WERI-Rb-1 (cell line): ENCODE data around the gene POU1F1.
A peak's percentile ranks its signal among the peaks of the same experiment; 100 is the strongest.

Source experiments
- DNase-seq: peaks from one replicate; pipeline ENCODE4 v3.0.0-alpha.2; 2020
- H3K27ac ChIP-seq: fragments of 250-450 bp; sonication (Bioruptor Pico); 2 replicates; pipeline ENCODE4 v1.5.1; 2020; ENCODE audit warnings: mild to moderate bottlenecking, moderate library complexity
- H3K27me3 ChIP-seq: fragments of 250-450 bp; sonication (Bioruptor Pico); 2 replicates; pipeline ENCODE4 v1.5.1; 2021; ENCODE audit warnings: mild to moderate bottlenecking, low read depth, moderate library complexity; ENCODE audit not compliant: insufficient read depth, severe bottlenecking
- H3K36me3 ChIP-seq: fragments of 250-450 bp; sonication (Bioruptor Pico); 2 replicates; pipeline ENCODE4 v1.5.1; 2020; ENCODE audit warnings: mild to moderate bottlenecking, moderate library complexity
- H3K4me3 ChIP-seq: 2 replicates; pipeline ENCODE4 v1.5.1; 2011; ENCODE audit warnings: low read depth, mild to moderate bottlenecking, control low read depth, low read length
- H3K9me3 ChIP-seq: fragments of 250-450 bp; sonication (Bioruptor Pico); 2 replicates; pipeline ENCODE4 v1.5.1; 2021; ENCODE audit warnings: mild to moderate bottlenecking, moderate library complexity; ENCODE audit not compliant: severe bottlenecking
- TF ChIP-seq, protein P1 (sequence below): IDR thresholded peaks from 2 replicates; pipeline ENCODE4 v1.5.1; 2011; ENCODE audit warnings: low read depth, mild to moderate bottlenecking, control low read depth, inconsistent platforms, low read length

Gene POU1F1

DNA sequence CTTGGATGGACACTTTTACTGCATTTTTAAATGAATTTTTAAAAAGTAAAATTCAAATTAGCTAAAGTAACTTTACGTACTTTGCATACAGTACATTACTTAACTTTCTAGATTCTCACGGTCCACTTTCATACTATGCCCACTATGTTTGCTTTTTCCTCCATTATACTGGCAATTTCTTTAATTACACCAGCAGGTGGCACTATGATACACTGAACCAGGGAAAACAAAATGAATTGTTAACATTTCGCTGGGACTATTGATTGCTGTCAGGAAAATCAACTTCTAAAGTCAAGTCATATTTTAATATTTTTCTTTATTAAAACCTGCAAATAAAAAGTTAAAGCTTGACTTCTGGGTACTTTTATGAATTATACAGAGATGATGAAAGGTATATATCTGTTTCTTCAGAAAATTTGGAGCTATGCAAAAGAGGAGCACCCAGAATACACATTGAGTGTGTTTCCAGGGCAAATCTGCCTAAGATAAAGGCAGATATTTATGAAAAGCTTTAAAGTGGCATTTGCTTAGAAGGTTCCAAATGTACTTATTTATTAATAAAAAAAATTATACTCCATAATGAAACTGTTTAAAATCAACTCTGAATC, 21.8 kb upstream of the POU1F1 start:
- Histone ChIP-seq H3K36me3 (no peaks in the 10 kb centered on the region), H3K27ac (no peak overlapping the region), H3K9me3 (no peaks in the 10 kb centered on the region), H3K4me3 (no peak overlapping the region), H3K27me3 (no peaks in the 10 kb centered on the region)
- TF ChIP-seq, protein P1, sequence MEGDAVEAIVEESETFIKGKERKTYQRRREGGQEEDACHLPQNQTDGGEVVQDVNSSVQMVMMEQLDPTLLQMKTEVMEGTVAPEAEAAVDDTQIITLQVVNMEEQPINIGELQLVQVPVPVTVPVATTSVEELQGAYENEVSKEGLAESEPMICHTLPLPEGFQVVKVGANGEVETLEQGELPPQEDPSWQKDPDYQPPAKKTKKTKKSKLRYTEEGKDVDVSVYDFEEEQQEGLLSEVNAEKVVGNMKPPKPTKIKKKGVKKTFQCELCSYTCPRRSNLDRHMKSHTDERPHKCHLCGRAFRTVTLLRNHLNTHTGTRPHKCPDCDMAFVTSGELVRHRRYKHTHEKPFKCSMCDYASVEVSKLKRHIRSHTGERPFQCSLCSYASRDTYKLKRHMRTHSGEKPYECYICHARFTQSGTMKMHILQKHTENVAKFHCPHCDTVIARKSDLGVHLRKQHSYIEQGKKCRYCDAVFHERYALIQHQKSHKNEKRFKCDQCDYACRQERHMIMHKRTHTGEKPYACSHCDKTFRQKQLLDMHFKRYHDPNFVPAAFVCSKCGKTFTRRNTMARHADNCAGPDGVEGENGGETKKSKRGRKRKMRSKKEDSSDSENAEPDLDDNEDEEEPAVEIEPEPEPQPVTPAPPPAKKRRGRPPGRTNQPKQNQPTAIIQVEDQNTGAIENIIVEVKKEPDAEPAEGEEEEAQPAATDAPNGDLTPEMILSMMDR = 0 out of 2 replicates have a peak, but pooled peaks have one; percentile 19
- DNase-seq = no peak

DNA sequence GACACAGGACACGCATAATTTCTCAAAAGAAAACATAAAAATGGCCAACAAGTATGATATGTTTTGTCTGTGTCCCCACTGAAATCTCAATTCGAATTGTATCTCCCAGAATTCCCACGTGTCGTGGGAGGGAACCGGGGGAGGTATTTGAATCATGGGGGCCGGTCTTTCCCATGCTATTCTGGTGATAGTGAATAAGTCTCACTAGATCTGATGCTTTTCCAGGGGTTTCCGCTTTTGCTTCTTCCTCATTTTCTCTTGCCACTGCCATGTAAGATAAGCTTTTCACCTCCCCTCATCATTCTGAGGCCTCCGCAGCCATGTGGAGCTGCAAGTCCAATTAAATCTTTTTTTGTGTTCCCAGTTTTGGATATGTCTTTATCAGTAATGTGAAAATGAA, 12.1 kb upstream of the POU1F1 start:
- TF ChIP-seq, protein P1 = no peak
- H3K4me3 ChIP-seq = no peak overlapping the region
- H3K36me3 ChIP-seq = no peaks in the 10 kb centered on the region
- H3K9me3 ChIP-seq = no peaks in the 10 kb centered on the region
- H3K27ac ChIP-seq = no peak overlapping the region
- DNase-seq = no peak
- H3K27me3 ChIP-seq = no peaks in the 10 kb centered on the region

DNA sequence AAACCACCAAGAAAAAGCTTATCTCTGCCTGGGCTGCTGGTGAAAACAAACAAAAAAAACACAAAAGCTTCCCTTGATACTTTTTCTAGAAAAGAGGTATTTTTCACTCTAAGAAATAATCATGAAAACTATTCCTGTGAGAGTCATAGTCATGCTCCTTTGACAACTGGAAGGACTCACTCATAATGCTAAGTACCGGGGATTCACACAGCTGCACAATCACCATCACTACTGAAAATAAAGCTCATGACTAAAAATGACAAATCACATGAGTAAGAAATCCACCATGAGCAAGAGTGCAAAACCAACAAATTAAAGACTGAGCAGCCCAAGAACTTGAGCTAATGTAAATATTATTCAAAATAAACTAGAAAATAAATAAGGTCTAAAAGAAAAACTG, 10.6 kb upstream of the POU1F1 start:
- Histone ChIP-seq H3K27me3 (no peaks in the 10 kb centered on the region), H3K4me3 (no peak overlapping the region), H3K27ac (no peak overlapping the region), H3K9me3 (no peaks in the 10 kb centered on the region), H3K36me3 (no peaks in the 10 kb centered on the region)
- TF ChIP-seq, protein P1 = no peak
- no peak for DNase-seq

DNA sequence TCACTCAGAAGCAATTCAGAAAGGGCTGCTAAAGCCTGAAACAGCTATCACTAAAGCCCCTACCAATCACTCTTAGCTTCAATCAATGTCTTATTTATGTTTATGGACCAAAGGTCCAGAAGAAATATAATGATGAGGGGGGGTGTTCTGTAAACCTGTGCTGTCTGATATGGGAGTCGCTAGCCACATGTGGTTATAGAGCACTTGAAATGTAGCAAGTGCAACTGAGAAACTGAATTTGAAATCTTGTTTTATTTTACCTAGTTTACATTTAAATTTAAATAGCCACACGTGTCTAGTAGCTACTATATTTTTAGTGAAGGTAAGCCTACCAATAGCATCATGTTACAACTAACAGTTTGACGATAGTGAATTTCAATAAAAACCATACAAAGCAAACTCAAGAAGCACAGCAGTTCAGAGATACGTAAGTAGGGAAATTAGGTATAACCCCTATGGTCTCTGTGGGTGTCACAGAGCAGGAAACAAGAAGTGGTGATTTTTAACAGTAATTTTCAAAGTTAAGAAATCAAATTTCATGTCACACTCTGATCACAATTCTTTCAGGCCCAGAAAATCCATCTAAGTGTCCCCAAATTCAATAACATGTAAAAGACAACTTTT, 3.6 kb downstream of the POU1F1 start:
- Histone ChIP-seq H3K4me3 (no peak overlapping the region), H3K9me3 (no peaks in the 10 kb centered on the region), H3K27me3 (no peaks in the 10 kb centered on the region), H3K27ac (no peak overlapping the region), H3K36me3 (no peaks in the 10 kb centered on the region)
- TF ChIP-seq, protein P1 = no peak
- DNase-seq = no peak

DNA sequence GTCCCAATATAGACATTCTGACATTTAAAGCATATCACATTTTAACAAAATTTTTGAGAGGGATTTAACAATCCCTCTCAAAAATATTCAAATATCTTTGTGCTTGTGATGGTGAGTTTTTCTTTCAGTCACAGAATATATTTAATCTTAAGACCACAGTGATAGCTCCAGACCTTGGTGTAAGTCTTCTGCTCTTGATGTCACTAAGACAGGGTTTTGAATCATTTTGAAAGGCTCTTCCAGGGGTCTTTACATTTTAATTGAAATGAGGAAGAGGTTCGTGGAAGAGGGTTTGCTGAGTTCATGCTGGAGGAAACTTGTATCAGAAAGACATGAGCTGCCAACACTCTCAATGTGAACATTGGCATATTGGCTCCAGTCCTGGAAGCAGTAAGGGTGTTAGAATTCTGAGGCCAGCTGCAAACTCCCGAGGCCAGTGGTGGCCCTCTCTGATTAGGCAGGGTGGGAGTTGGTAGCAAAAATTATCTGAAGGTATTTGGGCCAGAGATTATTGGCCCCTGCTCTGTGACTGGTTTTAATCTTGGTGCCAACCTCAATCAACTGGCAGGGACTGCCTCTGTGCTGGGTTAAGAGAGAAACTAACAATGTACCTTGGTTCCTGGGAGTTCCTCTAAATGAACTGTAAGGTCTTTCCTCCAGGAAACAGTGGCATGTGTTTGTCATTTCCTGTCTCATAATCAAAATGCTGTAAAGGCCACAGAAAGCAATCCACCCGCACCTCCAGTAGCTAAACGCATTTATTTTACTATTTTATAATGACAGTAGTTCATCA, 5.3 kb downstream of the POU1F1 start:
- no peak for DNase-seq
- no peak overlapping the region for H3K27ac ChIP-seq

More for the DNA sequence above, 5.3 kb downstream of the POU1F1 start:
- TF ChIP-seq, protein P1 = no peak
- Histone ChIP-seq H3K27me3 (no peaks in the 10 kb centered on the region), H3K4me3 (no peak overlapping the region), H3K36me3 (no peaks in the 10 kb centered on the region), H3K9me3 (no peaks in the 10 kb centered on the region)
